Measurements from ENCODE around the gene DNAJC11.

DNA sequence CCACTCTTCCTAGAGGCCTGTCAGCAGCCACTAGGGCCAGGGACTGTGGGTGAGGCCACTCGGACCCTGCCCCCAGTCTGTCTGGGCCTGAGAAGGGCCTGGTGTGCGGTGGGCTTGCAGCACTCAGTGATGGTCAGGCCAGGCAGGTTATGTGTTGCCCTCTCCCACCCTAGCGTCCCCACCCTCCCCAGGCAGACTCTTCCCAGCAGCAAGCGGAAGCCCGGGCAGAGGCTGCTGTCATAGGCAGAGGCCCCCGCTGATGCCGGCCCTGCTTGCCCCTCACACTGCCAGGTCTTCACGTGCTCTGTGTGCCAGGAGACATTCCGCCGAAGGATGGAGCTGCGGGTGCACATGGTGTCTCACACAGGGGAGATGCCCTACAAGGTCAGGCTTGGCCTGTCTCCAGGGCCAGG is 115.2 kb downstream of the DNAJC11 start:
- TF ChIP-seq GABPA (IDR thresholded peaks at IDR 0.05; ENCODE audit: low read depth) (no peak), POLR2AphosphoS5 (IDR thresholded peaks at IDR 0.05; ENCODE audit: low read depth) (no peak; the same call in 1 of the 2 replicates)
- TF ChIP-seq, protein P1, sequence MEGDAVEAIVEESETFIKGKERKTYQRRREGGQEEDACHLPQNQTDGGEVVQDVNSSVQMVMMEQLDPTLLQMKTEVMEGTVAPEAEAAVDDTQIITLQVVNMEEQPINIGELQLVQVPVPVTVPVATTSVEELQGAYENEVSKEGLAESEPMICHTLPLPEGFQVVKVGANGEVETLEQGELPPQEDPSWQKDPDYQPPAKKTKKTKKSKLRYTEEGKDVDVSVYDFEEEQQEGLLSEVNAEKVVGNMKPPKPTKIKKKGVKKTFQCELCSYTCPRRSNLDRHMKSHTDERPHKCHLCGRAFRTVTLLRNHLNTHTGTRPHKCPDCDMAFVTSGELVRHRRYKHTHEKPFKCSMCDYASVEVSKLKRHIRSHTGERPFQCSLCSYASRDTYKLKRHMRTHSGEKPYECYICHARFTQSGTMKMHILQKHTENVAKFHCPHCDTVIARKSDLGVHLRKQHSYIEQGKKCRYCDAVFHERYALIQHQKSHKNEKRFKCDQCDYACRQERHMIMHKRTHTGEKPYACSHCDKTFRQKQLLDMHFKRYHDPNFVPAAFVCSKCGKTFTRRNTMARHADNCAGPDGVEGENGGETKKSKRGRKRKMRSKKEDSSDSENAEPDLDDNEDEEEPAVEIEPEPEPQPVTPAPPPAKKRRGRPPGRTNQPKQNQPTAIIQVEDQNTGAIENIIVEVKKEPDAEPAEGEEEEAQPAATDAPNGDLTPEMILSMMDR (IDR thresholded peaks at IDR 0.05; ENCODE audit: insufficient read depth, low read length), result no peak

Data from HL-60 (cell line).